Memory B cell (primary cell): ENCODE measurements around the gene S100A8.

Experiments used
- ATAC-seq: fragments of 150-1000 bp; cut with Tn5 transposase; 2 replicates; pipeline ENCODE4 v1.10.0; 2021; ENCODE audit warnings: low read depth, mild to moderate bottlenecking, moderate library complexity
- DNase-seq, 2 donors: peaks; one replicate each; pipeline ENCODE4 v3.0.0; 2022; ENCODE audit warnings: low spot score in 2 of 2
- H3K27ac Mint-ChIP-seq: one replicate; pipeline ENCODE4 v1.8.0; 2022; ENCODE audit warnings: mild to moderate bottlenecking, moderate library complexity, mixed read lengths
- H3K27me3 Mint-ChIP-seq: one replicate; pipeline ENCODE4 v1.8.0; 2022; ENCODE audit warnings: mixed read lengths
- H3K36me3 Mint-ChIP-seq: one replicate; pipeline ENCODE4 v1.8.0; 2022; ENCODE audit warnings: mild to moderate bottlenecking, mixed read lengths
- H3K4me1 Mint-ChIP-seq: one replicate; pipeline ENCODE4 v1.8.0; 2022; ENCODE audit warnings: mixed read lengths
- H3K4me3 Mint-ChIP-seq: one replicate; pipeline ENCODE4 v1.8.0; 2022; ENCODE audit warnings: mild to moderate bottlenecking, moderate library complexity, mixed read lengths
- H3K9me3 Mint-ChIP-seq: one replicate; pipeline ENCODE4 v1.8.0; 2022; ENCODE audit warnings: mixed read lengths

Gene S100A8

DNA sequence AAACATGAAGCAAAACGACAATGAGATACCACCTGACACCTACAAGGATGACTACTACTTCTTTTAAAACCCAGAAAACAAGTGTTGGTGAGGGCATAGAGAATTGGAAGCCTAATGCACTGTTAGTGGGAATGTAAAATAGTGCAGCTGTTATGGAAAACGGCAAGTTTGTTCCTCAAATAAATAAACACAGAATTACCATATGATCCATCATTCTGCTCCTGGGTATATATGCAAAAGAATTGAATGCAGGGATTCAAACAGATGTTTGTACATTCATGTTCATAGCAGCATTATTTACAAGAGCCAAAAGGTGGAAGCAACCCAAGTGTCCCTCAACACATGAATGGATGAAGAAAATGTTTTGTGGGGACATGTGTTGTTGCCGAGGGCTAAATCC lies 1.4 kb upstream of the S100A8 start:
- Mint-ChIP-seq H3K4me3 (no peak overlapping the region), H3K9me3 (no peaks in the 10 kb centered on the region), H3K27me3 (peaks cover 22% of the 10 kb centered on the region), H3K27ac (no peak overlapping the region), H3K4me1 (no peaks in the 10 kb centered on the region), H3K36me3 (no peaks in the 10 kb centered on the region)
- DNase-seq (no peak), ATAC-seq (no peak)

DNA sequence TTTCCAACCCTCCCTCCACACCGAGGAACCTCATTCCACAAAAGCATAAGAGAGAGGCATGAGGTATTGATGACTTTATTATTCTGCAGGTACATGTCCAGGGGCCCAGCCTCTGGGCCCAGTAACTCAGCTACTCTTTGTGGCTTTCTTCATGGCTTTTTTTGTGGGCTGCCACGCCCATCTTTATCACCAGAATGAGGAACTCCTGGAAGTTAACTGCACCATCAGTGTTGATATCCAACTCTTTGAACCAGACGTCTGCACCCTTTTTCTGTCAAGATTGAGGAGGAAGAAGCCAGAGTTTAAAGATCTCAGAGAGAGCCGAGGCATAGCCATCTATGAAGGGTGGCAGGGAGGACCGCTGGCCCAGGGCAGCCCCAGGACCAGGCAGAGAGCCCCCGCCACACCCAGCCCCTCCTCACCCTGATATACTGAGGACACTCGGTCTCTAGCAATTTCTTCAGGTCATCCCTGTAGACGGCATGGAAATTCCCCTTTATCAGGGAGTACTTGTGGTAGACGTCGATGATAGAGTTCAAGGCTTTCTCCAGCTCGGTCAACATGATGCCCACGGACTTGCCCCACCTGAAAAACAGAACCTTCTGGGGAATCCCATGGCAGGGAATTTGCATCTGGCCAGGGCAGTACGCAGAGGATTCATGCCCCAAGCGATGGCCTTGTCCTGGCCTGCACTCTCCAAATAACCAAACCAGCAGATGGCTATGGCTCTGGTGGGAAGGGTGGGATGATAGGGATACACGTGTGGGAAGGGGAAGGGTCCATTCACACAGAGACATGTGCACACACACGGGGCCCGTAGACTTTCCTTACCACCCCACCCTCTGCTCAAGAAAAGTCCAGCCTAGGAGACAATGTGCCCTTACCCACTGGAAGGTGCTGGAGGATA lies 647 bp downstream of the S100A8 start:
- DNase-seq (no peak), ATAC-seq (no peak)
- no peaks in the 10 kb centered on the region for H3K9me3 Mint-ChIP-seq
- H3K36me3 Mint-ChIP-seq: no peaks in the 10 kb centered on the region
- peaks cover 11% of the 10 kb centered on the region for H3K27me3 Mint-ChIP-seq
- no peak overlapping the region for H3K4me3 Mint-ChIP-seq
- H3K4me1 Mint-ChIP-seq: no peaks in the 10 kb centered on the region
- H3K27ac Mint-ChIP-seq: no peak overlapping the region

DNA sequence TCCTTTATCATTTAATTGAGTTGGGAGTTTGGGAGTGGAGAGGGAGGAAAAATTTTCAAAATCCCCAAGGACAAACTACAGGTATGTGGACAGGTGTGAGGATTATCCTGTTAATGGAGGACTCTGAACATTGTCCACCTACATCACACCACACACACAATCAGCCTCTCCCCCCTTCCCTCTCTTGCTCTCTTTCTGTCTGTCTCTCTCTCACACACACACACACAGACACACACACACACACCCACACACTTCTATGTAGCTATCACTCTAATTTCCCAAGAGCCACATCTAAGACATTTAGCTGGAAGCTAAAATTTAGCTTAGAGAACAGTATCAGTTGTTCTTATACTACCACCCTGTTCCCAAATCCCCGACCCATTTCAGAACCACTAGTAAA lies 1.5 kb downstream of the S100A8 start:
- DNase-seq (no peak), ATAC-seq (no peak)
- Mint-ChIP-seq H3K27me3 (peaks cover 9% of the 10 kb centered on the region), H3K9me3 (no peaks in the 10 kb centered on the region), H3K27ac (no peak overlapping the region), H3K4me1 (no peaks in the 10 kb centered on the region), H3K4me3 (no peak overlapping the region), H3K36me3 (no peaks in the 10 kb centered on the region)

DNA sequence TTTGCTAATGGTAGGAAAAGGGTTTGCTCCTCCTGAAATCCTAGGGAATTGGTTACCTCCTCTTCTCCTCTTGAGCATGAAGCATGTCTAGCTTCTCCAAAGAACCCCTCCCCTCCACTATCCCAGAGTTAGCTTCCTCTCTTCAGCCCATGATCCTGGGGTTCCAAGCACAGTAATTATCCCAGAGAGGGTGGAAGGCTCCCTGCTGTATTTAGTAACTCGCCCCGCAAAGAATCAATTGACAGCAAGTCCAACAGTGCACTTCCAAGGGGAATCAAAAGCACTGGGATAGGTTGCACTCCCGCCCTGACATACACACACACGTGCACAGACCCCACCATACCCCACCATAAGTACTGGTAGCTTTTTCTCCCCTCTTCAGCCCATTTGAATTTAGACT lies 3.1 kb downstream of the S100A8 start:
- ATAC-seq: no peak
- no peak for DNase-seq
- Mint-ChIP-seq H3K4me1 (no peaks in the 10 kb centered on the region), H3K4me3 (no peak overlapping the region), H3K36me3 (no peaks in the 10 kb centered on the region), H3K9me3 (no peaks in the 10 kb centered on the region), H3K27me3 (peaks cover 7% of the 10 kb centered on the region), H3K27ac (no peak overlapping the region)

DNA sequence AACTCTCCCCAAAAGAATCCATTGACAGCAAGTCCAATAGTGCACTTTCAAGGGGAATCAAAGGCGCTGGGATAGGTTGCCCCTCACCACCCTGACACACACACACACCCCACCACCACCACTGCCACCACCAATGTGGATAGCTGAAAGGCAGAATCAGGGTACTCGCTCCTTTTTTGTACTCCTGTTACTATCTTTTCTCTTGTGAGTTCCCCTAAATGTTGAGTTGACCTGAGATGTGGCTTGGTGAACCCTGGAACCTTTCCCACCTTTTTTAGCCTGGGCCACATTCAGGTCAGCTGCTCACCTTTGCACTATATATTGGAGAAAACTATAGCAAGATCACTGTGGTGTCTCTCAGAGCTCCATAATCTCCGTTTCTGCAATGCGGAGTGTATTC lies 3.9 kb downstream of the S100A8 start:
- Mint-ChIP-seq H3K9me3 (peaks cover 4% of the 10 kb centered on the region), H3K27me3 (peaks cover 7% of the 10 kb centered on the region)

DNA sequence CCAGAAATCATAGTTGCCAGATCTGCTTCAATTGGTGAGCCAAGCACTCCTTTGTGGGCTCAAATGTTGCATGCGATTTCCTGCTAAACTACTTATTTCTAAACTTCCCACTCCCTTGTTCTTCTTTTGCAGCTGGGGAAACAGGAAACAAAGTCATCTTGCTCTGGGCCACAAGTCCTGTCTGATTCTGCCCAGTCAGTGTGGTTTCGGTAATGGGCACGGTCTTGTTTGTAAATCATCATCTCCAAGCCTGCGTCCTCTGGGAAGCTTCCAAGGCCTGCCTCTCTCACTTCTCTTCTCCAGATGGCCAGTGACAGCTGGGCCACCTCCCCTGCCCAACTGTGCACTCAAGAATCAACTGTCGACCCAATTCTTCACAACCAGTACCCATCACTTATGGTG lies 4.4 kb downstream of the S100A8 start:
- H3K36me3 Mint-ChIP-seq: no peaks in the 10 kb centered on the region
- H3K27me3 Mint-ChIP-seq: peaks cover 9% of the 10 kb centered on the region
- ATAC-seq: no peak
- H3K27ac Mint-ChIP-seq: no peak overlapping the region
- peaks cover 8% of the 10 kb centered on the region for H3K9me3 Mint-ChIP-seq
- no peaks in the 10 kb centered on the region for H3K4me1 Mint-ChIP-seq
- H3K4me3 Mint-ChIP-seq: no peak overlapping the region
- no peak for DNase-seq

More for the DNA sequence above, 3.9 kb downstream of the S100A8 start:
- ATAC-seq (no peak), DNase-seq (no peak)
- no peak overlapping the region for H3K4me3 Mint-ChIP-seq
- H3K4me1 Mint-ChIP-seq: no peaks in the 10 kb centered on the region
- H3K36me3 Mint-ChIP-seq: no peaks in the 10 kb centered on the region
- H3K27ac Mint-ChIP-seq: no peak overlapping the region

DNA sequence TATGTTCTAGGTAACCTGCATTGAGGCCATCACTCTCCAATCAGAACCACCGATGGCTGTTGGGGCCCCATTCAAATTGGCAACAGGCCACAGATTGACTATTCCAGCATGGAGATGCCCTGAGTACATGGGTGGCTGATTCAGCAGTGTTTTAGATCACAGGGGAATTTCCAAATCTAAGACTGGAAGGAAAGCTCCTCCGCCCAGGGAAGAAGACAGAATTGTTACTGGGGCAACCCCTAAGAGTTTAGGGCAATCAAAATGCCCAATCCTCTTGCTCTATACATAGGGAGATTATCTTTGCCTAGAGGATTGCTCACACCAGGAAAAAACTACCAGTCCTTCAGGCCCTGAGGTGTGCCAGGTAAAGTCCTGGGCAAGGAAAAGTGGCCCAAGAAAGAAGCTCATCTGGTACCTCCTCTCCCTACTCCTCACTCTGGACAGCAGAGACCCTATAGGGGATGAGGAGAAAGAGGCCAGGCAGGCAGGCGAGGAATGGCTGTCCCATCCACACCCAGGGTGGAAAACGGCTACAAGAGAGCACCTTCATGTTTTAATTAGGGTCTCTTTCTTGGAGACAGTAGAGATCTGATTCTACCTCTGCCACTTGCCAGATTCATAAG lies 5.8 kb downstream of the S100A8 start:
- DNase-seq: no peak
- Mint-ChIP-seq H3K36me3 (no peaks in the 10 kb centered on the region), H3K4me1 (no peaks in the 10 kb centered on the region), H3K27me3 (peaks cover 11% of the 10 kb centered on the region), H3K9me3 (peaks cover 10% of the 10 kb centered on the region), H3K27ac (no peak overlapping the region), H3K4me3 (no peak overlapping the region)
- no peak for ATAC-seq

DNA sequence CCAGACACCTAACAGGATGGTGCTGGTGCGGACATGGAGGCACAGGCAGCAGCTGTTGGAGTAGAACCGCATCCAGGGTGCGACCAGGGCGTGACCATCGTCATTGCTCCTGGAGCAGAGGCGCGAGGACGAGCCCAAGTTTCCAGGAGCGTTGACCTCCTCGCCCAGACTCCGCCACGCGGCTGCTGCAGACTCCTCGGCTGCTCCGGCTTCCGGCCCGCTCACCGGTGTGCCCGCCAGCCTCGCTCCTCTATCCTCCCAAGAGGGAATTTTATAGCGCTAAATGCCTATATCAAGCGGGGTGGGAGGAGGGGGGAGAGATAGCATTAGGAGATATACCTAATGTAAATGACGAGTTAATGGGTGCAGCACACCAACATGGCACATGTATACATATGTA lies 10.2 kb downstream of the S100A8 start:
- peaks cover 14% of the 10 kb centered on the region for H3K27me3 Mint-ChIP-seq
- H3K9me3 Mint-ChIP-seq: peaks cover 10% of the 10 kb centered on the region
- ATAC-seq (no peak), DNase-seq (no peak)
- no peak overlapping the region for H3K4me3 Mint-ChIP-seq
- no peaks in the 10 kb centered on the region for H3K36me3 Mint-ChIP-seq
- H3K27ac Mint-ChIP-seq: no peak overlapping the region
- H3K4me1 Mint-ChIP-seq: no peaks in the 10 kb centered on the region

DNA sequence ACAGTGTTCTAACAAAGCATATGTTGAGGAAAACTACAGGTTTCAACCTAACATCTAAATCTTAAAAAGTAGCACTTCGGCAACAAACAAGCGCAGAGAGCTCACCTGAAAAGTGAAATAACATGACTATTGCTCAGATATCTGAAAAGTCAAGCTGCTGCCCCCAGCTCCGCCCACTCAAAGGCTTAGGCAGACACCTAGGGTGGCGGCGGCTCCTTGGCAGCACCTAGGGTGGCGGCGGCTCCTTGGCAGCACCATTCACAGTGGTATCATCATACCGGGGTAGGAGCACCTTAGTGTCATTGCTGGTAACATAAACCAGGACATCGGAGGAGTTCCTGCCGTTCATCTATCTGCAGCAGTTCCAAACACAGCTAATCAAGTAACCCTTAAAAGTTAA lies 11.3 kb downstream of the S100A8 start:
- no peaks in the 10 kb centered on the region for H3K4me1 Mint-ChIP-seq
- H3K4me3 Mint-ChIP-seq: no peak overlapping the region
- peaks cover 16% of the 10 kb centered on the region for H3K27me3 Mint-ChIP-seq
- no peak overlapping the region for H3K27ac Mint-ChIP-seq
- no peak for ATAC-seq
- DNase-seq: no peak
- peaks cover 10% of the 10 kb centered on the region for H3K9me3 Mint-ChIP-seq
- H3K36me3 Mint-ChIP-seq: no peaks in the 10 kb centered on the region

DNA sequence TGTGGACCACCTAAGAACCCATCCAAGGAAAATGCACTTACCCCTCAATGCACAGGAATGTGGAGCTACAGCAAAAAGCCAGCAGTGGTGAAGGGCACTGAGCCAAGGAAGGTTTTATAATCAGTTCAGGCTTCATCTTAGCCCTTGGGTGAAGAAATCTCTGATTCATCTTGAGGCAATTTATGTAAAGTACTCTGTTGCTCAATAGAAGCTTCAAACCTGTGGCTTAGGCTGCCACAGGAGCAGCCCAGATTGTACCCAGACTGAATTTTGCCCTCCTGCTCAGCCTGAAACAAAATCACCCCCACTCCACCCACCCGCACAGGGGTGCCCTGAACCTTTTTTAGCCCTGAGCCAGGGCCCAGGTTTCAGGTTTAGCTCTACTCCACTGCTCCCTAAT lies 15.4 kb downstream of the S100A8 start, which contains the start of gene S100A12:
TSS of gene S100A12 (minus strand) at position 111 of the 400 bp plus-strand sequence. CDS start 1,029 bp downstream, outside the sequence.
- Mint-ChIP-seq H3K4me3 (no peak within 1 kb of the TSS), H3K4me1 (no peaks in the 10 kb centered on the region), H3K9me3 (no peaks in the 10 kb centered on the region), H3K27ac (no peak within 1 kb of the TSS), H3K36me3 (no peaks in the 10 kb centered on the region), H3K27me3 (peaks cover 19% of the 10 kb centered on the region)
- no peak for DNase-seq
- ATAC-seq: no peak

DNA sequence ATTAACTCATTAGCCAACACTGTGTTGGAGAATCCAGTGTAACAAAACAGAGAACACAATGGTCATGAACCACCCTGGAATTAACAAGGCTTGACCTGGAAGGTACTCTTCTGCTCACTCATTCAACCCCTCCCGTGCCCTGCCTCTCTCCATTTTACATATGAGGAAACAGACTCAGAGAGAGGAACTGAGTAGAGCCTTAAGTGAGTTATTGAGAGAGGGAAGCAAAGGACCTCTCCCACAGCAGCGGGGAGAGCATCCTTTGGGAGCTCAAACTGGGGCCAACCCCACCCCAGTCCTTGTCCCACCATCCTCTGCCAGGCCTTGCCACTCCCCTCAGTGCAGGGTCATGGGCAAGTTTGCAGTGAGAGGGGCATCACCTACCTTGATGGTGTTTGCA lies 16.8 kb downstream of the S100A8 start:
- no peak overlapping the region for H3K4me3 Mint-ChIP-seq
- H3K4me1 Mint-ChIP-seq: no peaks in the 10 kb centered on the region
- H3K36me3 Mint-ChIP-seq: no peaks in the 10 kb centered on the region
- DNase-seq (no peak), ATAC-seq (no peak)
- peaks cover 25% of the 10 kb centered on the region for H3K27me3 Mint-ChIP-seq
- no peaks in the 10 kb centered on the region for H3K9me3 Mint-ChIP-seq
- no peak overlapping the region for H3K27ac Mint-ChIP-seq

DNA sequence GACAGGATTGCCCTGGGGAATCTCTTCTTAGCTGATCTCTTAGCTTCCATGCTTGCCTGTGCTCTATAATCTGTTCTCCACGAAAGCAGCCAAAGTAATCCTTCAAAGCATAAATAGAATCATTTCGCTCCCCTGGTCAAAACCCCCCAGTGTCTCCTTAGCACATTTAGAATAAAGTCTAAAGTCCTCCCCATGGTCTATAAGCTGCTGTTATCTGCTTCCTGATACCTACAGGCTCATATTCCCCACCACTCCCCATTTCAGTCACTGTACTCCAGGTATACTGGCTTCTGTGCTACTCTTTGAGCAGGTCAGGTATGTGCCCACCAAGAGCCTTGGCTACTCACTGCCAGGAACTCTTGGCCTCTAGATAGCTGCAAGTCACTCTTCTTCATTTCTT lies 18.3 kb downstream of the S100A8 start:
- H3K4me3 Mint-ChIP-seq: no peak overlapping the region
- H3K4me1 Mint-ChIP-seq: no peaks in the 10 kb centered on the region
- H3K9me3 Mint-ChIP-seq: no peaks in the 10 kb centered on the region
- DNase-seq (no peak), ATAC-seq (no peak)
- no peak overlapping the region for H3K27ac Mint-ChIP-seq
- H3K36me3 Mint-ChIP-seq: no peaks in the 10 kb centered on the region
- H3K27me3 Mint-ChIP-seq: peaks cover 23% of the 10 kb centered on the region

DNA sequence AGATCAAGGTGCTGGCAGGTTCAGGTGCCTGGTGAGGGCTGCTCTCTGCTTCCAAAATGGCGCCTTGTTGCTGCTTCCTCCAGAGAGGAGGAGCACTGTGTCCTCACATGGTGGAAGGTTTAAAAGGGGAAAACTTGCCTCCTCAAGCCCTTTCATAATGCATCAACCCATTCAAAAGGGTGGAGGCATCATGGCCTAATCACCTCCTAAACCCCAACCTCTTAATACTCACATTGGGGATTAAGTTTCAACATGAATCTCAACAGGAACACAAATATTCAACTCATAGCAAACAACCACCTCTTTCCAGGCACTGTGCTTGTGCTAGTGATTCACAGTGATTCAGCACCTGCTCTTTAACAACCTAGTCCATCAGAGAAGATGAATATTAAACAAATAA lies 19.6 kb downstream of the S100A8 start:
- Mint-ChIP-seq H3K27ac (no peak overlapping the region), H3K36me3 (no peaks in the 10 kb centered on the region), H3K4me3 (no peak overlapping the region), H3K9me3 (no peaks in the 10 kb centered on the region), H3K27me3 (peaks cover 18% of the 10 kb centered on the region), H3K4me1 (no peaks in the 10 kb centered on the region)
- ATAC-seq: no peak
- no peak for DNase-seq

DNA sequence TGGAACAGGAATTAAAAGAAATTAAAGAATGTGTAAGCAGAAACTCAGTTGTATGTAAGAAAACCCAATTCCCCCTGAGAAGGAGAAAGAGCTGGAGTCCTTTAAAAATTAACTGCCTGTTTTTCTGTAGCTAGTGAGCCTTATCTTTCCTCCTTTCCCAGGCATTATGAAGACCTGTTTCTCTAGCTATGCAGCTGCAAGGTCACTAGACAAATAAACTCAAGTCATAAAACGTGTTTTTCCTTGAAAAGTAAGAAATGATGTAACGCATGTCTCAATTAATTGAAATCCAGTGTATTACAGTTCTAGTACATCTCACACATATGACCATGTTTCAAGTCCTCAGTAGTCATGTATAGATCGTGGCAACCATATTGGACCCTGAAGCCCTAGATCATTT lies 20.7 kb downstream of the S100A8 start:
- no peak overlapping the region for H3K27ac Mint-ChIP-seq
- ATAC-seq (no peak), DNase-seq (no peak)
- no peaks in the 10 kb centered on the region for H3K36me3 Mint-ChIP-seq
- peaks cover 20% of the 10 kb centered on the region for H3K27me3 Mint-ChIP-seq
- no peaks in the 10 kb centered on the region for H3K9me3 Mint-ChIP-seq
- H3K4me1 Mint-ChIP-seq: no peaks in the 10 kb centered on the region
- H3K4me3 Mint-ChIP-seq: no peak overlapping the region

DNA sequence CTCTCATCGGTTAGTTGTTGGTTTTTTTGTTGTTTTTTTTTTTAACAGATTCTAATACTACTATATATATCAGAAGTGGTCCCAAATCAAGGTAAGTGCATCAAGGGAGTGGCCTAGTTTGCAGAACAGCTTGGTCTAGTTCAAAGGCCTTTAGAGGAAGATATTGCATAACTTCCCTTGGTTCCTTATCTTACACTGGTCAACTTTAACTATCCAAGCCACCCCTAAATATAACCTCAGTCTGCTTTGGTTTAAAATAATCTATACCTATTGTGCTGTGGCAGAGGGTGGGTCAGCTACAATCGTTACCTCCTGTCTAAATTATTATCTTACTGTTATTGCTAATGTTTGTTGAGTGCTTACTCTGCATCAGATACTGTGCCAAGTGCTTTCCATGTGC lies 22.4 kb downstream of the S100A8 start:
- no peak overlapping the region for H3K4me3 Mint-ChIP-seq
- no peak for DNase-seq
- no peak for ATAC-seq
- no peaks in the 10 kb centered on the region for H3K4me1 Mint-ChIP-seq
- H3K27ac Mint-ChIP-seq: no peak overlapping the region
- H3K36me3 Mint-ChIP-seq: no peaks in the 10 kb centered on the region
- H3K9me3 Mint-ChIP-seq: no peaks in the 10 kb centered on the region
- peaks cover 24% of the 10 kb centered on the region for H3K27me3 Mint-ChIP-seq
